DMS53 (cell line): ENCODE data around the gene METTL26.

ENCODE experiments used
- DNase-seq: peaks from one replicate; lab custom pipeline; 2025; lab: John Stamatoyannopoulos, UW

Gene METTL26

DNA sequence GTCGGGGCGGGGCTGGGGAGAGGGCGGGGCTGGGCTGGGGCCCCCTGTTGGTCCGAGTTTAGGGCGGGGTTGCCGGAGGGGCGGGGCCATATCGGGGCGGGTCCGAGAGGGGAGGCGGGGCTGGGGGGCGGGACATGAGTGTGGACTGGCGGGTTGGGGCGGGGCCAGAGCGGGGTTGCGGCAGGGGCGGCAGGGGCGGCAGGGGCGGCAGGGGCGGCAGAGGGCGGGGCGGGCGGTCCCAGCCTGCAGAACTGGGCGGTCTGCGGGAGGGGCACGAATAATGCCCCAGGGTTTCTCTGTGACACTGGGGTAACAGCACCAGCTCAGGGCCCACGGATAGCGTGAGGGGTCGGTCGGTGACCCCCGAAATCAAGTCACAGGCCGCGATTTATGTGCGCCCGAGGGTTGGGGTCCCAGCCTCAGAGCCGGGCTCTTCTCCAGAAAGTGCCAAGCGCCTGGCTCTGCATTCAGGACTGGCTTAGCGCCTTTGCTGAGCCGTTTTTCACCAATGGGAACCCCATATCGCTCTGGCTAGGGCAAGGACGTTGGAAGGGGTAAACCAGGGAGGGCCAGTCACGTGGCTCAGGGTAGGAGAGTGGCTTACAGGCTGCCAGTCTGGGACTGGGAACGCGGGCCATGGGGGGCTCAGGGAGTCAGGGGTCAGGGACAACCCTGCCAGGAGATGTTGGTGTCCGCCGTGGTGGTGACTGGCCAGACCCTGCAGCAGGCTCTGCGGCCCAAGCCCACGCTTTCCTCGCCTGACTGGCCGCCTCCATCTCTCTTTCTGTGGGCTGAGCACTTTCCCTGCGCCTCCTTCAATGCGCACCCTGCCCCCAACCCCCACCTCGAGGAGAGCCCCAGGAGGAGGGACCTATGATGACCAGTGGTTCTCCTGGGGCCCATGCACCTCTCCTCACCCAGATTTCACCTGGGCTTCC is 1.2 kb upstream of the METTL26 start:
- peak; percentile 73 for DNase-seq

DNA sequence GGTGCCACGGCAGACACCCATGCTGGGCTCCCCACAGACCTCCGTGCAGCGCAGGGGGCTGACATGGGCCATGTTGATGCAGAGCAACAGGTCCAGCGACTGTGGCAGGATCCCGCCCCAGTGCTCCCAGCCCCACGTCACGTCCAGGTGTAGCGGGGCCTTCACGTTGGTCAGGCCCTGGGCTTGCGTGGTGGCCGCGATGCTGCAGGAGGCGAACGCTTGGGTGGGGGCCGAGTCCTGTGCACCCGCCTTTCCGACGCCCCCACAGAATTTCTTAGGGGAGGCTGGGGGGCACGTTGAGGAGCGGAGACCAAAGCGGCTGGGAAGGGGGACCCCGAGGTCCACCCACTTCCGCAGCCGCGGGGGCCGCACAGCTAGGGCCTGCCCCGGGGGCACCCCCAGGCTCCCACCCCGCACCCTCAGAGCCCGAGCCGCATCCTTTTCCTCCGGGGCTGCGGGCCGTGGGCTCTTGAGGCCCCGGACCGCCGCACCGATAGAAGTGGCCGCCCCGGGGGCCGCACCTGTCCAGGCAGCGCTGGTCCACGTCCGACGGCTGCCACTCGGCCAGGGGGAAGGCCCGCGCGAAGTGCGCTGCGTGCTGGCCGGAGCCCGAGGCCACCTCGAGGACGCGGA is 416 bp downstream of the METTL26 start:
- DNase-seq: peak; percentile 64

DNA sequence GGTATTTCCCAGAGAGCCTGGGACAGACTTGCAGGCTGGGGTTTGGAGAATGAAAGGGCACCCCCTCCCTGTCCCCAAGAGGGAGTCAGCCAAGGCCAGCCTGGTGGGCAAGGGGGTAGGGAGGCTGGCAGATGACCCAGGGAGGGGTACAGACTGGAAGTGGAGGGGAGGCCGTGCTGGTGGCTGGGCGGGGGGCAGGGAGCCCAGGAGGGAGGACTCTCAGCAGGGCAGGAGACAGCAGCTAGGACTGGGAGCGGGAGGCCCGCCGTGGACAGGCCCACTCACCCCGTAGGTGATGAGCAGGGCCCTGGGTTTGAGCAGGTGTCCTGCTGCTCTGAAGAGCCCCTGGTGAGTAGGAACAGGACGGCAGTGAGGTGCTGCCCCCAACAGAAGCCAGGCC is 1.1 kb downstream of the METTL26 start:
- DNase-seq: no peak

DNA sequence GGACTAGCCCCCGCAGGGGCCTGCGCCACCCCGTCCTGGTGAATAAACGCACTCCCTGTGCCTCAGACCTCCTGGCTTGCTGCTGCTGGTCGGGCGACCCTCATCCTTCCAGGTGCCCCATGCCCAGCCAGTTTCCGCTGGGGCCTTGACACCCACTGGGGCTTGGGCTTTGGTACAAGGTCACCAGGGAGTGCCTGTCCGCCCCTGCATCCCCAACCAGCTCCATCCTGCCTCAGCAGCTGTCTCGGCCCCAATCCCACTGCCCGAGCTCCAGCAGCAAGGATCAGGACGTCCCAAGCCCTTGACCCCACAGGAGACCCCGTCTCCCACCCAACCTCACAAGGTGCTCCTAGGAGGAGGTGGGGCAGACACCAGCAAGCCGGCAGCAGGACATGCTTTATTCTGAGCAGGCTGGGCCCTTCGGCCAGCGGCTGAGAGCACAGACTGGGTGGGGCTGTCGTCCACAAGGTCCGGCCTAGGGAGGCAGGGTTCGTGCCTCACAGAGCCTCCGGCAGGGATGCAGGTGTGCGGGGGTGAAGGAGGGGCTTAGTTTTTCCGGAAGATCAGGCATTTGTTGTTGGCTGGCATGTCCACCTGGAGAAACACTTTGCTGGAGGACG is 1.9 kb downstream of the METTL26 start:
- DNase-seq: no peak

DNA sequence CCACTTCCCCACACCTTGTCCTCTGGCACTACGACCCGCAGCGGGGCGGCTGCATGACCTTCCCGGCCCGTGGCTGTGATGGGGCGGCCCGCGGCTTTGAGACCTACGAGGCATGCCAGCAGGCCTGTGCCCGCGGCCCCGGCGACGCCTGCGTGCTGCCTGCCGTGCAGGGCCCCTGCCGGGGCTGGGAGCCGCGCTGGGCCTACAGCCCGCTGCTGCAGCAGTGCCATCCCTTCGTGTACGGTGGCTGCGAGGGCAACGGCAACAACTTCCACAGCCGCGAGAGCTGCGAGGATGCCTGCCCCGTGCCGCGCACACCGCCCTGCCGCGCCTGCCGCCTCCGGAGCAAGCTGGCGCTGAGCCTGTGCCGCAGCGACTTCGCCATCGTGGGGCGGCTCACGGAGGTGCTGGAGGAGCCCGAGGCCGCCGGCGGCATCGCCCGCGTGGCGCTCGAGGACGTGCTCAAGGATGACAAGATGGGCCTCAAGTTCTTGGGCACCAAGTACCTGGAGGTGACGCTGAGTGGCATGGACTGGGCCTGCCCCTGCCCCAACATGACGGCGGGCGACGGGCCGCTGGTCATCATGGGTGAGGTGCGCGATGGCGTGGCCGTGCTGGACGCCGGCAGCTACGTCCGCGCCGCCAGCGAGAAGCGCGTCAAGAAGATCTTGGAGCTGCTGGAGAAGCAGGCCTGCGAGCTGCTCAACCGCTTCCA is 2.6 kb downstream of the METTL26 start:
- DNase-seq: no peak

DNA sequence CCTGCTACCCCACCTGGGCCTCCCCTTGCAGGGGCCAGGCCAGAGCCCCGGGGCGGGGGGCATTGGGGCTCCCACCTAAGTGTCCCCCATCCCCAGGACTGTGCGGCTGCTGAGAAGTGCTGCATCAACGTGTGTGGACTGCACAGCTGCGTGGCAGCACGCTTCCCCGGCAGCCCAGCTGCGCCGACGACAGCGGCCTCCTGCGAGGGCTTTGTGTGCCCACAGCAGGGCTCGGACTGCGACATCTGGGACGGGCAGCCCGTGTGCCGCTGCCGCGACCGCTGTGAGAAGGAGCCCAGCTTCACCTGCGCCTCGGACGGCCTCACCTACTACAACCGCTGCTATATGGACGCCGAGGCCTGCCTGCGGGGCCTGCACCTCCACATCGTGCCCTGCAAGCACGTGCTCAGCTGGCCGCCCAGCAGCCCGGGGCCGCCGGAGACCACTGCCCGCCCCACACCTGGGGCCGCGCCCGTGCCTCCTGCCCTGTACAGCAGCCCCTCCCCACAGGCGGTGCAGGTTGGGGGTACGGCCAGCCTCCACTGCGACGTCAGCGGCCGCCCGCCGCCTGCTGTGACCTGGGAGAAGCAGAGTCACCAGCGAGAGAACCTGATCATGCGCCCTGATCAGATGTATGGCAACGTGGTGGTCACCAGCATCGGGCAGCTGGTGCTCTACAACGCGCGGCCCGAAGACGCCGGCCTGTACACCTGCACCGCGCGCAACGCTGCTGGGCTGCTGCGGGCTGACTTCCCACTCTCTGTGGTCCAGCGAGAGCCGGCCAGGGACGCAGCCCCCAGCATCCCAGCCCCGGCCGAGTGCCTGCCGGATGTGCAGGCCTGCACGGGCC is 3.4 kb downstream of the METTL26 start:
- no peak for DNase-seq

DNA sequence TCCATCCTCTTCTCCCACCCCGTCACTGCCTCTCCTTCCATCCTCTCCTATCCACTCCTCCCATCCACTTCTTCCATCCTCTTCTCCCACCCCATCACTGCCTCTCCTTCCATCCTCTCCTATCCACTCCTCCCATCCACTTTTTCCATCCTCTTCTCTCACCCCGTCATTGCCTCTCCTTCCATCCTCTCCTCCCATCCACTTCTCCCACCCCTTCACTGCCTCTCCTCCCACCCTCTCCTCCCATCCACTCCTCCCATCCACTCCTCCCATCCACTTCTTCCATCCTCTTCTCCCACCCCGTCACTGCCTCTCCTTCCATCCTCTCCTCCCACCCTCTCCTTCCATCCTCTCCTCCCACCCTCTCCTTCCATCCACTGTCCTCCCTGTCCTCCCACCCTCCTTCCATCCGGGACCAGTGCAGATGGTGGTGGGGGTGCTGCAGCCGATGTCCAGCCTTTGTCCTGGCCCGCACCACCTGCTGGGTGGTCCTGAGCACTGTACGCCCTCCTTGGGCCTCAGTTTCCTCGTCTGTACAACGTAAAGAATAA is 4.2 kb downstream of the METTL26 start:
- no peak for DNase-seq

DNA sequence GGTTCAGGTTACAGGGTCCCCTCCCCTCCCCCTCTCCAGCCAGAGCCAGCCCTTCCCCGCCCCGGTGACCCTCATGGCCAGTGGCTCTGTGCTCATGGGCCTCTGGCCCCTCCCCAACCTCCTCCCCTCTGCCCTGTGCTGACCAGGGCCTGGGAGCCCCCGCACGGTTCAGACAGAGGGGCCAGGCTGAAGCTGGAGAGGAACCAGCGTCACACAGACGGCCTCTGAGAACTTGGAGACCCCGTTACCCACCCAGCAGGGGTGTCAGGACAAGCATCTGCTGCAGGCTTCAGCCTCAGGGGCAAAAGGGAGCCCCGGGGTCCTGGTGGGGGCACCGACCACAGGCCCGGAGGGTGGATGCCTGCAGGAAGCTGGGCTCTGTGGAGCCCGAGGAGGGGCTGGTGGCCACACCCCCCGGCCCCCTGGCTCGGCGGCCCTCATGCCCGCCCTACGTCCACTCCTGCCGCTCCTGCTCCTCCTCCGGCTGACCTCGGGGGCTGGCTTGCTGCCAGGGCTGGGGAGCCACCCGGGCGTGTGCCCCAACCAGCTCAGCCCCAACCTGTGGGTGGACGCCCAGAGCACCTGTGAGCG is 5.2 kb downstream of the METTL26 start, which contains the start of gene WFIKKN1:
TSS of gene WFIKKN1 (plus strand) at position 171 of the 591 bp plus-strand sequence. CDS start at position 440, 269 bp downstream.
- peak; percentile 49 for DNase-seq

DNA sequence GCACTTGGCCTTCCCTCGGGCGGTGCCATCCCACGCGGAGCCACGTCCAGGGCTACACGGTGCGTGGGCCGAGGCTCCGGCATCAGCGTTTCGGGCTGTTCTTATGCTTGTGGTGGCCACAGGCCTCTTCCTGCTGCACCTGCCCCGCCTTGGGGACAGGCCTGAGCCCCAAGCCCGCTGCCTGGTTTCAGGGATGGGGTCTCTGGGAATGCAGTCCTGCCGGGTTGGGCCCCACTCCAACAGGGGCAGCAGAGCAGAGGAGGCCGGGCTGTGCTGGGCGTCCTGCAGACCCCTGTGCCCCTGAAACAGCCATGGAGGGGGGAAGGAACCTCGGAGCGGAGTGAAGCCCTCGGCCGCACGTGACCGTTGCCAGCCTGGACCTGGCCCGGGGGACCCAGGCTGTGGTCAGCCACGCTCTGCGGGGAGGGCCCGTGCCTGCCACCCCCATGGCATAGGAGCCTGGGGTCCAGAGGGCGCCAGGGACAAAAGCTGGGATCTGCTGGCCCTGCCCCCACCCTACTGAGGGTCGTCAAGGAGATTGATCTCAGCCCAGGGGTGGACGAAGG is 5.8 kb downstream of the METTL26 start:
- no peak for DNase-seq

DNA sequence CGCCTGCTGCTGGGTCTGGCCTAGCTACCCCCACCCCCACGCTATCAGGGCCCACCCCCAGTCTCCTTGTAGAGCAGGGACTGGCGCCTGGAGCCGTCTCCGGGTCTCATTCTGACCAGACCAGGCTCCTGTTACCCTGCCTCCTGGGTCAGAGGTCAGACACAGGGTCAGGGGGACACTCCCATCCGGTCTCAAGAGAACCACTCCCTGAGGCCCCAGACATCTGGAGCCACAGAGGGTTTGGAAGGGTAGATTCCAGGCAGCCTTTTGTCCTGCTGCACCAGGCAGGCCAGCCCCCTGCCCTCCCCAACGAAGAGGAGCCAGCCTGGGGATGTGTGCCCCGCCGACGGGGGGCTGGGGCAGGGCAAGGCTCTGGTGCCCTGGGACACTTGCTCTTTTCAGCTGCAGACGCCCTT is 6.3 kb downstream of the METTL26 start:
- no peak for DNase-seq

DNA sequence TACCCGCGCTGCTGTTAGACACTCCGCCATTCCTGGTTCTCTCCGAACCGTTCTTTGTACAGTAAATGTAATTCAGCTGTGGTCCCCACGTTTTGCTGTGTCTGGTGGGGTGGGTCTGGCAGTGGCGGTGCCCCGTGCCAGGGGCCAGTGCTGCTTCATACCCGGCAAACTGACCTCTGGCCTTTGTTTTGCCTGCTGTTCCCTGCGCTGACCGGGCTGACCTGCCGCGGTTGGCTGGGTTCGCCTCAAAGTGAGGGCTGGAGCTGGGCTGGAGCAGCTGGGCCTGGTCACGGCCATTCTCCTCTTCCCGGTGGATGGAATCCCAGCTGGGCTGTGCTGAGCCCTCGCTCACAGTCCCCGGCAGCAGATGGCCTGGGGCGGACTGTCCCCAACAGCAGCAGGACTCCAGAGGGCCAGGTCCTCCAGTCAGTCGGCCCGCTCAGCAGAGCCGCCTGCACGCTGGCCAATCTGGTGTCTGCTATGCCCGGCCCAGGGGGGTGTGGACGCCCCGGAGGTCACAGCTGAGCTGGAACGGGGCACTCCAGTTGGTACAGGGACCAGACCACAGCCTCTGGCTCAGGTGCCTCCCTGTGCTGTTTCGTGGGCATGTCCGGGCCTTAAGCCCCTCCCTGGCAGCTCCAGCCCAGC is 6.8 kb downstream of the METTL26 start:
- no peak for DNase-seq

DNA sequence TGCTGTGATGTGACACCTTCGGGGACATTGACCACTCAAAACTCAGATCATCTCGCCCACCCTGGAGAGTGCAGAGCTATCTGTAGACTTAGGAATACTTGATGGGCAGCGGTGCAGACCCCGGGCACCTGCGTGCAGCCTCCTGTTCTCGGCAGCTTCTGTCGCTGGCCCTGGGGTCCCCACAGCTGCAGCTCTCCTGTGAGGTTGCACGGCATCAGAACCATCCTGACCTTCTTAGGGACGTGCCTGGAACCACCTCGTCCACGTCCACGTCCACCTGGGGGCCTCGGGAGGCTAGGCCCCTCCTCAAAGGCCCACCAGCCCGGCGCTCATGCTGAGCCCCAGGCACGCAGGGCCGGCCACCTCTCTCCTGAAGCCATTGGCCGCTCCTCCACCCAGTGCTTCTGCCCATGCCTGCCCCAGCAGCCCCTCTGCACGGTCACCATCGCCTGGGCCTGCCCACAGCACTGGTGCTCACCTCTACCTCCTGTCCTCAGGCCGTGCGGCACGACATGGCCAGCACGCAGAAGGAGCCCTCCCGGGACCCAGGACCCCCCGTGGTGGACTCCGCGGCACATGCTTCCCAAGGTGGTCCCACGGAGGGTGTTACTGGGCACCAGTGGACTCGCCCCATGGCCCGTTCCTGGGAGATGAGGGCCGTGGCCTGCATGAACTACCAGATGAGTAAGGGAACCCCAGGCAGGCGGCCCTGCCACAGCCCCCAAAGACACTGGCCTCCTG is 7.6 kb downstream of the METTL26 start:
- no peak for DNase-seq

DNA sequence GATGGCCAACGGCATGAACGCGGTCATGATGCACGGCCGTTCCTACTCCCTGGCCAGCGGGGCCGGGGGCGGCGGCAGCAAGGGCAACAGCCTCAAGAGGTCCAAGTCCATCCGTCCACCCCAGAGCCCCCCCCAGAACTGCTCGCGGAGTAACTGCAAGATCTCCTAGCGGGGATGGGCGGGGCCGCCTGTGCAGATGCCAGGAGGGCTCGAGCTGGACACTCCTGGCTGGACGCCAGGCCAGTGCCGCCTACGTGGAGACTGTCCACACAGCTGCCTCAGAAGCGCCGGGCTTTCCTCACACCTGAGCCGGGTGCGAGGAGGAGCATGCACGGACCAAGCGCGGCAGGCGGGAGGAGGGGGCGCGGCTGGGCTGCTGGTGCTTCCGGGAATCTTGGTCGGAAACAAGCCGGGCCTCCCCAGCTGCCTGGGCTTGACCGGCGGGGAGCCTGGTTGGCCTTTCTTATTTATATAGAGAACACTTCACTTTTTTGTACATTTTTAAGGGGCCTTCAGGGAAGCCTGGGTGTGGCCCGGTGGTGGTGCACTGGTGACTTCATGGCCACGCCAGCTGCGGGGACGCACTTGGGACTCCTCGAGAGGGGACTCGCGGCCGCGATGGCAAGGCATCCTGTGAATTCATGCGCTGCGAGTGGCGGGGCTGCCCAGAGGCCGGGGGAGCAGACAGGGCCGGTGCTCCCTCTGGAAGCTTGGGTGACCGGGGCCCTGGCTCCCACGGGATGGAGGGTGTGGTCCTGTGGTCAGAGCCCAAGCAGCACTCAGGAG is 8.5 kb downstream of the METTL26 start:
- DNase-seq: peak; percentile 88

DNA sequence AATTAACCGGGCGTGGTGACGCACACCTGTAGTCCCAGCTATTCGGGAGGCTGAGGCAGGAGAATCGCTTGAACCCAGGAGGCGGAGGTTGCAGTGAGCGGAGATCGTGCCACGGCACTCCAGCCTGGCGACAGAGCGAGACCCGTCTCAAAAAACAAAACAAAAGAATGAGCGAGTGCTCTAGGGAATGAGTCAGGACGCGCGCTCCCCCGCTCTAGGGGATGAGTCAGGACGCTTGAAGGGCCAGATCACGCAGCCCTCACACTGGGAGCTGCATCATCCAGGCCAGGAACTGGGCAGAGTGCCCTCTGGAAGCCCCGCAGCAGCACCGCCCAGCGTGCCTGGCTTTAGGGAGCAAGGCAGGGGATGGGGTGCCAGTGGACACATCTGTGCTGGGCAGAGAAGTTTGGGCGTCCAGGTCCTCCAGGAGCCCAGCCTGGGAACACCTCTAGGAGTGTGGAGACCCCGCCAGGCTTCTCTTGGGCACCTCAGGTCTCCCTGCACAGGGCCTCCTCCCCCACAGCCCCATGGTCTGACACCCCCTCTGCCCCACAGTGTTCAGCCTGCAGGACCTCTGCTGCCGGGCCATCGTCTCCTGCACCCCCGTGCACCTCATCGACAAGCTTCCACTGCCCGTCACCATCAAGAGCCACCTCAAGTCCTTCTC is 9.2 kb downstream of the METTL26 start:
- DNase-seq: peak; percentile 89

DNA sequence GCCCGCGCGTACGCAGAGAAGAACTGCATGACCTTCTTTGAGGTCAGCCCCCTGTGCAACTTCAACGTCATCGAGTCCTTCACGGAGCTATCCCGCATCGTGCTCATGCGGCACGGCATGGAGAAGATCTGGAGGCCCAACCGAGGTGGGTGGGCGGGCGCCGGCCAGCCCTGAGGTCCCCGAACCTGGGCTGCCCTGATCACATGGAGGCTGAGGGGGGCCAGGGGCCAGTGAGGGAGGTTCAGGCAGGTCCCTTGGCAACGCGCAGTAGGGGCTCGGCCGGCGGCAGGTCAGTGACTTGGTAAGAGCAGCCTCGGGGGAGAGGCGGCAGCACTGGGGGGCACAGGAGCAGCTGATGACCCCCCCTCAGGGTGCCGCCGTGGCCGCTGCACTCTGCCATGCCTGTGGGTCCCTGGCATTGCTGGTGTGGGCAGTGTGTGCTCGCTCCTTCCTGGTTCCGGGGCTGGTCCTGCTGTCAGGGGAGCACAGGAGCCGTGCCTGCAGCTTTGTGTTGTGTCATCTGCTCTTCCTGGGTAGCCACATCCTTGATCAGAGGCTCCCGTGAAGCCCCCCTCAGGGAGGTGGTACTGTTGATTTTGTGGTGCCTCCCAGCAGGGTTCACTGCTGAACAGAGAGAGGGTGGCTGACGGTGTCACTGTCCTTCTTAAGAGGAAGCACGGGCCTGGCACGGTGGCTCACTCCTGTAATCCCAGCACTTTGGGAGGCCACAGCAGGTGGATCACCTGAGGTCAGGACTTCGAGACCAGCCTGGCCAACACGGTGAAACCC is 9.9 kb downstream of the METTL26 start:
- DNase-seq: no peak

DNA sequence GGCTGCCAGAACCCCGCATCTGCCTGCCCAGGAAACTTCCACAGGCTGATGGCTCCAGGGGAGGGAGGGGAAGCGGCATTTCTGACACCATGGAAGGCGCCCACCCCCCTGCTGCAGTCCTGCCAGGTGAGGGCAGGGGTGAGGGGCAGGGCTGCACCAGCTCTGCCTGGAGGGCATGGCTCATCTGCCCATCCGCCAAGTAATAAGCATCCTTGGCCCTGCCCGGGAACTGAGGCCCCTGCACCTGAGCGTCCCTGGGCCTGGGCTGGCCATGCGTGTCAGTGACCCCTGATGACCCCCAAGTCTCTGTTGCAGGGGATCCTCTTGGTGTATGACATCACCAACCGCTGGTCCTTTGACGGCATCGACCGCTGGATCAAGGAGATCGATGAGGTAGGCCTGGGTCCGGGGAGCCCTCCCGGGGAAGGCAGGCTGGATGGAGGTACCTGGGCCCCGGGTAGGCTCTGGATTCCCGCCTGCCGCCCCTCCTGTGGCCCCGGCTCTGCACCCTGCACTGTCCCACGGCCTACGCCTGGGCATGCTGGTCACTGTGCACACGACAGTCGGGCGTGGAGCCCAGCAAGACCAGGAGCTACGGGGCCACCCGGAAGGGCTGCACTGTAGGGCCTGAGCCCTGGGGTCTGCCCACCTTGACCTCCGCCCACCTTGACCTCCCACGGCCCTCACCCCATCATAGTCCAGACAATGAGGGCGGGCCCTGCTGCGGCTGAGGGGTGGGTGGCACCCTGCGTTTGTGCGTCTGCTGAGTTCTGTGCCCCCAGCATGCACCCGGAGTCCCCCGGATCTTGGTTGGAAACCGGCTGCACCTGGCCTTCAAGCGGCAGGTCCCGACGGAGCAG is 10.8 kb downstream of the METTL26 start:
- DNase-seq: no peak
